Inflammatory macrophage (primary cell): ENCODE results near the gene CYP2C9.
"Not testable (repeated sequence)": the region's sequence is repeated elsewhere in the genome, so short reads cannot be mapped to it uniquely, and the experiment has no call there.

Experiments used
- DNase-seq, 2 donors: peaks; one replicate each; pipeline ENCODE4 v3.0.0-alpha.2; 2020 to 2022
- total RNA-seq, 18 experiments: gene quantifications; one replicate each; lab custom pipeline; 2026; ENCODE audit warnings: mixed read lengths in 6 of 18, inconsistent platforms in 2 of 18; lab: John Stamatoyannopoulos, UW

The CYP2C9 gene
- total RNA-seq, result 0 to 0.12 (median 0) reads per million in 18 experiments

- DNase-seq, result no peak
Measured at GRCh38 chr10:94938383-94938782, at the start of gene CYP2C9. TSS of gene CYP2C9 (plus strand) at chr10:94938658. CDS start at chr10:94938683, 25 bp downstream.

DNA sequence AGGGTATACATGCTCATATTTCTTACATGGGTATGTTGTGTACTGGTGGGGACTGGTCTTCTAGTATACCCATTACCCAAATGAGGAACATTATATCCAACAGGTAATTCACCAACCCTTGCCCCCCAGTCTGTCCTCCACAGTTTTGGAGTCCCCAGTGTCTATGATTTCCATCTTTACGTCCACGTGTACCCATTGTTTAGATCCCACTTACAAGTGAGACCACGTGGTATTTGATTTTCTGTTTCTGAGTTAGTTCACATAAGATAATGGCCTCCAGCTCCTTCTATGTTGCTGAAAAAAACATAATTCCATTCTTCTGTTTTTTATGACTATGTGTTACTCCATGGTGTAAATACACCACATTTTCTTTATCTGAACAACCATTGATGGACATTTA is 49.3 kb upstream of the CYP2C9 start:
- no peak for DNase-seq

GRCh38 chr10:94890264-94891022 is 48.0 kb upstream of the CYP2C9 start:
- DNase-seq, result no peak

DNA sequence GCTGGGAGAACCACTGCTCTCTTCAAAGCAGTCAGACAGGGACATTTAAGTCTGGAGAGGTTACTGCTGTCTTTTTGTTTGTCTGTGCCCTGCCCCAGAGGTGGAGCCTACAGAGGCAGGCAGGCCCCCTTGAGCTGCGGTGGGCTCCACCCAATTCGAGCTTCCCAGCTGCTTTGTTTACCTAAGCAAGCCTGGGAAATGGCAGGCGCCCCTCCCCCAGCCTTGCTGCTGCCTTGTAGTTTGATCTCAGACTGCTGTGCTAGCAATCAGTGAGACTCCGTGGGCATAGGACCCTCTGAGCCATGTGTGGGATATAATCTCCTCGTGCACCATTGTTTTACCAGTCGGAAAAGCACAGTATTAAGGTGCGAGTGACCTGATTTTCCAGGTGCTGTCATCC is 40.0 kb upstream of the CYP2C9 start:
- not testable (repeated sequence) for DNase-seq

- DNase-seq, result no peak
Measured at GRCh38 chr10:94902080-94902479, 36.4 kb upstream of the CYP2C9 start.

DNA sequence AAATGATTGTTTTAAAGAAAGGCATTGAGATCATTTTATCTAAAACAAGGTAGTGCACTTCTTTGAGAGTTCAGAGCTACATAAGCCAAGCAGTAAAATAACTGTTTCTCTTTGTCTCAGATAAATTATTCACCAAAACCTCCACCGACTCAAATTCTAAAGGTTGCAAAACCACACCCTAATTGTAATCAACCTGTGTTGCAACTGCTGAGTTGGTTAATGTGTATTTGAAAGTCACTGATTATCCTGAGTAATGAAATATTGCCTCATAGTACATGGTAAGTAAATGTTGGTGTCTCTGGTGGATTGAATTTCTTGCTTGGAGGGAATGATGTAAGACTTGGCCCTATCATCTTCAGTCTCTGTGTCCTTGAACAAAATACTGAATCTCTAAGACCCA is 35.9 kb upstream of the CYP2C9 start:
- DNase-seq, result no peak

GRCh38 chr10:94904506-94905148 is 33.8 kb upstream of the CYP2C9 start:
- not testable (repeated sequence) for DNase-seq

DNA sequence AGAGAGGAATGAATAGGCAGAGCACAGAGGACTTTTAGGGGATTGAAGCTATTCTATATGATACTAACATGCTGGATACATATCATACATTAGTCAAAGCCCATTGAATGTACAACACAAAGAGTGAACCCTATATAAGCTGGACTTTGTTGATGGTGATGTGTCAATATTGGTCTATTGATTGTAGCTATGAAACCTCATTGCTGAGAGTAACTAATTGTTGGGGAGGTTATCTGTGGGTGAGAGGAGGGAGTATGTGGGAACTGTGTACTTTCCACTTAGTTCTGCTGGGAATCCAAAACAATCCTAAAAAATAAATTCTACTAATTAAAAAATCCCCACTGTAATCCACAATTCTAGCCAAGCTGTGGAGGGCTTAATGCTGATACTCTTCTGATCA is 22.0 kb upstream of the CYP2C9 start:
- no peak for DNase-seq

DNA sequence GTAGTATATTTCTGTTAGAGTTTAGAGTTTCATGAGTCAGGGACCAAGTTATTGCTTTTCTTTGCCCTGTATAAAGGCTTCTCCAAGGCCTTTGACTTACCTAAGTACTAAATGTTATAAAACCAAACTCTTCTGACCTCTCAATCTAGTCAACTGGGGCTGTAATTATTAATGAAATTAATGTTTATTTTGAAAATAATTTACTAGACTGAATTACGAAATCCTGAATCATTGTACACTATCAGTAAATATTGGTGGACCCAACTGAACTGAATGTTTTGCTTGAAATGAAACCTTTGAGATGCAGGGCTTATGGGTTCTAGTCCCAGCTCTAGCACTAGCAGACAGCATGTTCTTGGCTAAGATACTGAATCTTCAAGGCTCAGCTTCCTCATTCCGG is 1.7 kb upstream of the CYP2C9 start:
- DNase-seq, result no peak

- not testable (repeated sequence) for DNase-seq
Measured at GRCh38 chr10:94943432-94944103, 5.1 kb downstream of the CYP2C9 start.

DNA sequence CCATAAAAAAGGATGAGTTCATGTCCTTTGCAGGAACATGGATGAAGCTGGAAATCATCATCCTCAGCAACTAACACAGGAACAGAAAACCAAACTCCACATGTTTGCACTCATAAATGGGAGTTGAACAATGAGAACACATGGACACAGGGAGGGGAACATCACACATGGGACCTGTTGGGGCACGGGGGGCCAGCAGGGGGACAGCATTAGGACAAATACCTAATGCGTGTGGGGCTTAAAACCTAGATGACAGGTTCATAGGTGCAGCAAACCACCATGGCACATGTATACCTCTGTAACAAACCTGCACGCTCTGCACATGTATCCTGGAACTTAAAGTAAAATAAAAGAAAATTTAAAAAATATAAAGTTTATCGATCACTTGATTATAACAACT is 7.7 kb downstream of the CYP2C9 start:
- not testable (repeated sequence) for DNase-seq

- peak in 1 of 2 donors; percentile 8 for DNase-seq
Measured at GRCh38 chr10:94963901-94964300, 25.4 kb downstream of the CYP2C9 start.

- no peak for DNase-seq
Measured at GRCh38 chr10:94983555-94983954, 45.1 kb downstream of the CYP2C9 start.

DNA sequence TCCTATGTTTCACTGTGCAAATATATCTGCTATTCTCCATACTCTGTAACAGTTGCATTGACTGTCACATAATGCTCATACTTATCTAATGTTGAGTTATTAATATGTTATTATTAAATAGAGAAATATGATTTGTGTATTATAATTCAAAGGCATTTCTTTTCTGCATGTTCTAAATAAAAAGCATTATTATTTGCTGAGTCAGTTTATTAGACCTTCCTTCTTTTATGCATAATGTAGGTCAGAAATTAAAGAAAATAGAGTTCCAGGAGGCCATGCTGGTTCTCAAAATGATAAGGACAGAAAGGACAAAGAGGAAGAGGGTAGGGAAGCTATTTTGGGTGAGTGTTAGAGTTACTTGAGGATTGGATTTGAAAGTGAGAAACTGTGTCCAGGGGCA is 50.7 kb downstream of the CYP2C9 start:
- no peak for DNase-seq

DNA sequence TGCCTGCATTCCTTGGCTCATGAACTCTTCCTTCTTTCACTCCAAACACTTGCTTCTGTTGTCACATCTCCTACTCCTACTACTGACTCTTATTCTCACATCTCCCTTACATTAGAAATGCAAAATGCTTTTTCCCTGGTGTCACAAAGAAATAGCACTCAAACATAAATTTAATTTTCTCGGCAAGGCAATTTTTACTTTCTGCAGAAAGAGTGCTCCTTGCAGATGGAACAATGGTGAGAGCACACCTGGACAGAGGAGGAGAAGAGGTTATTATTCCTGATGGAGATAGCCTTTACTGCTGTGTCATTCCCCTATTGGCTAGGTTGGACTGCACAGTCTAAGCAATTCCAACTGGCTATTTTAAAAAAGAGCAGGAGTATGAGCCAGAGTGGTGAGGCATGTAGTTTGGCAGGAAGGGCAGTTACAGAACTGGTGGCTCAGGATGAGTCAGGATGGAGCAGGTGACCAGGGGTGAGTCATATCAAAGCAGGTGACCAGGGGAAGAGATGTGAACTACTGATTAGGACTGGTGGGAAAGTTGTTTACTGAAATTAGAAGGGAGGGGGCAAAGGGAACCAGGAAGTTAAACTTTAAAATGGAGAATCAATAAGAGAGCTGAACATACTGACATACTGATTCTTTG is 52.9 kb downstream of the CYP2C9 start:
- DNase-seq, result no peak

DNA sequence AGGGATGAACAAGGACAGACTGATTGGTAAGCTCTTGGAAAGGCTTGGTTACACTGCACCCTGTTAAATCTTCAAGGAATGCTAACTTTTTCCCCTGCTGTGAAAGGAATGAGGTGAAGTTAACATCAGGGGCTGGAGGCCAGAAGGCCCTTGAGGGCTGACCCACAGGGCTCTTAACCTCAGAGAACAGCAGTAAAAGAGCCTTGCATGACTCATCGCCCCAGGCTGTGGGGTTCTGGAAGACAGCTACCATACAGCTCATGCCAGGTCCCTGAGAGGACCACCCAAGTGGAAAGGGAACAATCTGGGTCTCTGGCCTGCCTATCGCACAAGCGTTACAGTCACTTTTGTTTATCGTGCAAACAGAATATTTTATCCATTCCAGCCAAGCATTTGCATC is 54.4 kb downstream of the CYP2C9 start:
- no peak for DNase-seq

- no peak for DNase-seq
Measured at GRCh38 chr10:94997741-94998174, 59.3 kb downstream of the CYP2C9 start.

GRCh38 chr10:95026461-95026860 is 88.0 kb downstream of the CYP2C9 start:
- DNase-seq, result no peak

- no peak for DNase-seq
Measured at GRCh38 chr10:95031656-95032055, 93.2 kb downstream of the CYP2C9 start.

DNA sequence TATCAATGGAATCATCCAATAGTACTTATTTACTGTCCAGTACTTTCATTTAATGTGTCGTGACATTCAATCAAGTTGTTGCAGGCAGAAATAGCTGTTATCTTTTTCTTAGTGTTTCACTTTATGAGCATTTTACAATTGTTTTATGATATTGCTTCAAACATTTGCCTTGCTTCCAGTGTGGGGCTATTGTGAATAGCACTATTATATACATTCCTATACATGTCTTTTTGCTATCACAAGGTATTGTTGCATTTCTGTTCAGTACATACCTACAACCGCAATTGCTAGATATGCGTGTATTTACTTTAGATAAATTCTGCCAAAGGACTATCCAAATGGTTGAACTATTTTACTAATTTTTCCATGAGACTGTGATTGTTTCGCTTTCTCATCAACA is 95.9 kb downstream of the CYP2C9 start:
- DNase-seq, result no peak

GRCh38 chr10:95035332-95036295 is 97.2 kb downstream of the CYP2C9 start:
- DNase-seq, result no peak

- no peak for DNase-seq
Measured at GRCh38 chr10:95039281-95039680, 100.8 kb downstream of the CYP2C9 start.
